GM18511 (cell line): ENCODE measurements around the gene FLNC.

ENCODE experiments used
- ATAC-seq: cut with Tn5 transposase; IDR thresholded peaks from one replicate; pipeline ENCODE4 v1.9.1; 2021; ENCODE audit warnings: mild to moderate bottlenecking, moderate library complexity; ENCODE audit not compliant: unreplicated experiment

The FLNC gene, protein sequence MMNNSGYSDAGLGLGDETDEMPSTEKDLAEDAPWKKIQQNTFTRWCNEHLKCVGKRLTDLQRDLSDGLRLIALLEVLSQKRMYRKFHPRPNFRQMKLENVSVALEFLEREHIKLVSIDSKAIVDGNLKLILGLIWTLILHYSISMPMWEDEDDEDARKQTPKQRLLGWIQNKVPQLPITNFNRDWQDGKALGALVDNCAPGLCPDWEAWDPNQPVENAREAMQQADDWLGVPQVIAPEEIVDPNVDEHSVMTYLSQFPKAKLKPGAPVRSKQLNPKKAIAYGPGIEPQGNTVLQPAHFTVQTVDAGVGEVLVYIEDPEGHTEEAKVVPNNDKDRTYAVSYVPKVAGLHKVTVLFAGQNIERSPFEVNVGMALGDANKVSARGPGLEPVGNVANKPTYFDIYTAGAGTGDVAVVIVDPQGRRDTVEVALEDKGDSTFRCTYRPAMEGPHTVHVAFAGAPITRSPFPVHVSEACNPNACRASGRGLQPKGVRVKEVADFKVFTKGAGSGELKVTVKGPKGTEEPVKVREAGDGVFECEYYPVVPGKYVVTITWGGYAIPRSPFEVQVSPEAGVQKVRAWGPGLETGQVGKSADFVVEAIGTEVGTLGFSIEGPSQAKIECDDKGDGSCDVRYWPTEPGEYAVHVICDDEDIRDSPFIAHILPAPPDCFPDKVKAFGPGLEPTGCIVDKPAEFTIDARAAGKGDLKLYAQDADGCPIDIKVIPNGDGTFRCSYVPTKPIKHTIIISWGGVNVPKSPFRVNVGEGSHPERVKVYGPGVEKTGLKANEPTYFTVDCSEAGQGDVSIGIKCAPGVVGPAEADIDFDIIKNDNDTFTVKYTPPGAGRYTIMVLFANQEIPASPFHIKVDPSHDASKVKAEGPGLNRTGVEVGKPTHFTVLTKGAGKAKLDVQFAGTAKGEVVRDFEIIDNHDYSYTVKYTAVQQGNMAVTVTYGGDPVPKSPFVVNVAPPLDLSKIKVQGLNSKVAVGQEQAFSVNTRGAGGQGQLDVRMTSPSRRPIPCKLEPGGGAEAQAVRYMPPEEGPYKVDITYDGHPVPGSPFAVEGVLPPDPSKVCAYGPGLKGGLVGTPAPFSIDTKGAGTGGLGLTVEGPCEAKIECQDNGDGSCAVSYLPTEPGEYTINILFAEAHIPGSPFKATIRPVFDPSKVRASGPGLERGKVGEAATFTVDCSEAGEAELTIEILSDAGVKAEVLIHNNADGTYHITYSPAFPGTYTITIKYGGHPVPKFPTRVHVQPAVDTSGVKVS (N-terminal part only)

GRCh38 chr7:128830231-128831177 is at the start of gene FLNC:
Gene FLNC (plus strand): TSS chr7:128830406. CDS start chr7:128830638, 232 bp downstream.
- no peak for ATAC-seq

- no peak for ATAC-seq
Measured at GRCh38 chr7:128781126-128781525, 49.1 kb upstream of the FLNC start.

DNA sequence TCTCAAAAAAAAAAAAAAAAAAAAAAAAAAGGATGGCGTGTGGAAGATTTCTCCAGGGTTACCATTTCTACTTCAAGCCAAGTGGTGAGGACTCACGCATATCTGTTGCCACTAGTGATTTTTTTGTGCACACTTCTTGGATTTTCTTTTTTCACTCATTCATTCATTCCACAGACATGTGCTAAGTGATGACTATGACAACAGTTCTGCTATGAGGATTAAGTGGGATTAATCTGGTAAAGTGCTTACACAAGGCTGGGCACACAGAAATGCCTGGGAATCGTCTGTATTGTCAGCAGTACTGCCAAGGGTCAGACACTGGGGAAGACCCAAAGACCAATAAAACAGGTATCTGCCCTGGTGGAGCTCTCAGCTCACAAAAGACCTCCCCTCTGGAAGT is 48.4 kb upstream of the FLNC start:
- no peak for ATAC-seq

- no peak for ATAC-seq
Measured at GRCh38 chr7:128783143-128783861, 46.9 kb upstream of the FLNC start.

DNA sequence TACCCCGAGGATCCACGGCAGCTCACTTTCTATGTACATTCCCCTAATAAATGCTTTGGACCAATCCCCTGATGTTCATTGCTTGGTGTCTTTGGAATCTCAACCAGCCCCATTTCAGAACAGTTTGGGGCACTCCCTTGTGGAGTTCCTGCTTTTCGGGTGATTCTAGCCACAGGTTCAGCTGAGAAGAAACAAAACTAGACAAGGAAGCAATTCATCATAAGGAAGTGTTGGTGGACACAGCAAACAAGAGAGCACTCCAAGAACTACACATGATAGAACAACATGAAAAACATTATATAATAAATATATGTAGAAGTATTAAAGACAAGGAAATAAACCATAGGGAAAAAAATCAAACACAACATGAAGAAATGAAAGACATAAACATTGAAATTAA is 44.5 kb upstream of the FLNC start:
- no peak for ATAC-seq

DNA sequence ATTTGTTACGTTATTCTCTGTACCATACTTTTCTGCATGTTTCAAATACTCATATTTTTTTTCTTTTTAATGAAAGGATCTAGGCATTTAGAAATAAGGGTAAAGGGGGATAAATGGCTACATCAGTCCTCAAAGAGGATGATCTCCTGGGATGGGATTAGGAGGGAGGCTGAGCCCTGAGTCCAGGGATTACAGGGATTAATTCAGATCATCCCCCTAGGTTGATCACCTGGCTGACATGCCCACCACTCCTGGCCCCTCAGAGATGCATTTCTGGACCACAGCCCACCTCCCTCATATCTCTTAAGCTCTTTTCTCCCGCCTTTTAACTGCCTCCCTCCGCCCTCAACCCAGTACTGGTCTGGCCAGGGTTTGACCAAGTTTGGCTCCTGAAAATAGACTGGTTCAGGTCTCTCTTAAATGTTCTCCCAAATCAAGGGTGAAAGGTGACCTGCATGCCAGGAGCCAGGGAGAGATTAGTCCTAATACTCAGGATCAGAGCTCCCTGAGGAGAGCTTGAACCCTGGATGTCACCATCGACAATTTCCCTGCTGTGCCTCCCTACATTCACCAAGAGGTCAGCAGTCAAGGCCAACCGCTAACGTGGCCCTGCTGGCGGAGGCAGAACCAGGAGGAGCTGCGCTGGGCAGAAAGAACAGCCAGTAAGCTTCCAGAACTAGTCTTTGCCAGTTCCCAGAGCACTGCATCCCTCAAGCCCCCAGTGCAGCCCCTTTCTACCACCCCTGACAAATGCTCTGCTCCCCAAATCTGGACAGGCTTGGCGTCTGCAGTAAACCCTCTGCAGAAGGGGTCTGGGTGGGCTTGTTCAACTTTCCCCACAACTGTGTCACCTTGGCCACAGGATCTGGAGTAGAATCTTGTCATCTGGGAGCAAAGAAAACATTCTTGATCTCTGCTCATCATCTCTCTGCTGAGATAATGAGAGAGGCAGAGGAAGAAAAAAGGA is 41.5 kb upstream of the FLNC start:
- no peak for ATAC-seq

DNA sequence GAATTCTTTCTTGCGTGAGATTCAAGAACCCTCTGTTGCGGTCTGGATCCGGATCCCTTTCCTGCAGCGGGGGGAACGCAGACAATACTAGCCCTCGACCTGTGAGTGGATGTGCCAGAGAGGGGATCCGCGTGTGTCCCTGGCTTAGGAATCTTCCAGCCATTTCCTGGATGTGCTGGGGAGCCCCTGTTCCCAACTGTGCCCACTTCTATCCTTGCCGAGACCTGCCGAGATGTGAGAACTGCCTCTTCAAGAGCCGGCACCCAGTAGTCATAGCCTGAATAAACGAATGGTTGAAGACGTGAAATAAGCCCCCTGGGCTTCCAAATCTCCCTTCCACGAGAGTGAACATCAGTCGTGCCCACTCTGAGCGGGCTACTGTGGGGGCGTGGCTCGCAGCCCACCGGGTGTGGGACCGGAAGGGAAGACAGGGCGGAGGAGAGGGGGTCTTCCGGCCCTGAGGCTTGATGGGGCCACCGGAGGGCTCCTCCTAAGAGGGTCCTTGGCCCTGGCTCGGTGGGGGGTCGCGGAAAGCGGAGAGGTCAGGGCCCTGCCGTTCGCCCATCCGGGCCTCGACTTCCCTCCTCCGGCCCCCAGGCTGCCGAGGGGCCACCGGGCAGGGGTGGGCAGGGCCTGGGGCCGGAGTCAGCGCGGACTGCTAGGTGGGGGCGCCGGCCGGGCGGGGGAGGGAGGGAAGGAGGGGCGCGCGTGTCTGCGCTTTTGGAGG is 39.7 kb upstream of the FLNC start:
- ATAC-seq: peak; percentile 23

GRCh38 chr7:128791121-128791971 is 38.9 kb upstream of the FLNC start, which contains the start of gene CCDC136:
Gene CCDC136 (plus strand): TSS chr7:128791968. CDS start chr7:128792412, 444 bp downstream.
- peak; percentile 90 for ATAC-seq

- ATAC-seq: no peak
Measured at GRCh38 chr7:128791972-128792327, 38.3 kb upstream of the FLNC start.

DNA sequence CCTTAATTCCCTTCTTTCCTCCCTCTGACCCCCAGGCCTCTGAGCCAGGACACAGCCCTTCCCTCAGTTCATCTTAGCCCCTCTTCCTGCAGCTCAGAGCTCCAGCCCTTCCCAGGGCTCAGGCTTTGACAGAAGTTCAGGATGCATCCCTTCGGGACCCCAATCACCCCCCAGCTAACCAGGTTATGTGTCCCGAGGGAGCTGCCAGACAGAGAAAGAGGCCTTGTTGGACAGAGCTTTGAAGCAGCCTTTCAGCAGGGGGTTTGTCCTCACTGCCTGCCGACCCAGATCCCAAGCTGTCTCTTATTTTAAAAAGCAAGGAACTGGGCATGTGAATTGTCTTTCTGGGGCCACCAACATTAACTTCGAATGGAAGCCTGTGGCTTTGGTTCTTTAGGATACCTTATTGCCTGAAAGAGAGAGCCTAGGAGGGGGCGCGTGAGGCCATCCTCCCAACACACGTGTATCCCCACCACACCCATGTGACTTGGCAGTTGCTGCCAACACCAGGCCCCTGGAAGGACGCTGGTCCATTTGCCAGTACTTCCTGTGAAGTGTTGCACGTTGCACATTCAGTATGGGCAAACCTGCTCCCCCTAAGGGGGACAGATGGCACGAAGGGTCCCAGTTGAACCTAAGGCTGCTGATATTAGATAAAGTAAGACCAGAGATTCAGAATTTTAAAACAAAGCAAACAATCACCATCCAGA is 37.6 kb upstream of the FLNC start:
- no peak for ATAC-seq

GRCh38 chr7:128793181-128793547 is 37.0 kb upstream of the FLNC start:
- ATAC-seq: no peak

DNA sequence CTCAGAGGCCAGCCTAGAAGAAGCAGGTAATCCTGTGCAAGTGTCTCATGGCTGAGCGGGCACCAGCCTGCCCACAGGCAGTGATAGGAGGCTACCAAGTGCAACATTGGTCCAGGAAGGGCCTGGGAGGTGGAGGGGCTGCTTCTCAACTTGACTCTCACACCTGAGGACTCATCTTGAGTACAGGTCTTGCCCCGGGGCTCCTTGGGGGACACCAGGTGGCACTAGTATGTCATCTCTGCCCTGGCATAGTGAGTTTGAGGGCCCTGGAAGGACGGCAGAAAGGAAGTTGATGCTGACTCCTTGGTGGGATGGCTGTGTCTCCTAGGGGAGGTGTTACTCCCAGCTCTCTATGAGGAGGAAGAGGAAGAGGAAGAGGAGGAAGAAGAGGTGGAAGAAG is 36.2 kb upstream of the FLNC start:
- ATAC-seq: no peak

GRCh38 chr7:128794436-128794835 is 35.8 kb upstream of the FLNC start:
- ATAC-seq: no peak

DNA sequence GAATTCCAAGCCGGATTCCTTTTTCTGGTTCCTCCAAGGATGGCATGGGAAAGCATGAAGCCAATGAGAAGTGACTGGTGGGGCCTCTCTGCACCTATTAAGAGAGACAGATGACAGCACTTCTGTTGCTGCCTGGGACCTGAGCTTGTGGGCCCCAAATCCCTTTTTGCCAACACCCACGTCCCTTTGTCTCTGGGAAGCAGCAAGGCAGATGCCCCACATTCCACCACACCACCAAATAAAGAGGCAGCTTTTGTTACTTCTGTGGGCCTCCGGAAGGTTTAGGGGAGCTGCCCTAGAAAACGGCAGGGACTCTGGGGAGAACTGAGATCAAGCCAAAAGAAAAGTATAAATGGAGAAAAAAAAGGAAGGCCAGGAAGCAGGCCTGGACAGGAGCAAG is 35.1 kb upstream of the FLNC start:
- no peak for ATAC-seq

- ATAC-seq: no peak
Measured at GRCh38 chr7:128796327-128796726, 33.9 kb upstream of the FLNC start.

- ATAC-seq: no peak
Measured at GRCh38 chr7:128799451-128799850, 30.8 kb upstream of the FLNC start.
